Right renal pelvis (tissue), 4 donors: ENCODE results near the gene PLB1. TPM values are rescaled to one million over a fixed set of nuclear protein-coding genes. Genes with fewer than 3 reads are reported as not detected.

ENCODE experiments used
- DNase-seq, 4 donors: peaks; one replicate each; pipeline ENCODE4 v3.0.0-alpha.2; 2013; ENCODE audit warnings: low read depth in 4 of 4, low spot score in 3 of 4, missing footprints in 1 of 4
- polyA plus RNA-seq, 4 donors: library from polyadenylated mRNA; unstranded; fragments of 120-200 nt; gene quantifications; one replicate each; pipeline ENCODE4 v1.2.1, GENCODE V29; 2013; ENCODE audit not compliant: insufficient read length in 4 of 4

PLB1 gene
- polyA plus RNA-seq, 4 donors: 0.65 to 1.3 (median 1.2) TPM

DNA sequence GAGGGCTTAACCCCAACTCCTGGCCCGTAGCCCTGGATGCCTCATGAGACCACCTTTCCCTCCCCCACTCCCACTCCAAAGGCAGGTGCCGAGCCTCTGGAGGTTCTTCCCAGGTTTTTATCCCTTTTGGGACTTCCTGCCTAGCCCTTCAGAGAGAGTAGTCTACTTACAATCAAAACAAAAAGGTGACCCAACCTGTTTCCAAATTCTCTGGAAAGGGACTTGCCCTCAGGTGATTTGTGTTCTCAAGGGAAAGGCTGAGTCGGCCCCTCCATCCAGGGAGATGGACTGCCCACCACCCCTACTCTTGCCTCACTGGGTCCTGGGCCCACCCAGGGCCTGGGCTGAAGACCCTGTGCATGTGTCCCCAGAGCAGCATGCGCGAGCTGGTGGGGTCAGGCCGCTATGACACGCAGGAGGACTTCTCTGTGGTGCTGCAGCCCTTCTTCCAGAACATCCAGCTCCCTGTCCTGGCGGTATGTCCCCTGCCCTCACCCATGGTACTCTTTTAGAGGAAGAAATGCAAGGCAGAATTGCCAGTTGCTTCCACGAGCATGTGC is 108.5 kb downstream of the PLB1 start:
- DNase-seq: no peak

DNA sequence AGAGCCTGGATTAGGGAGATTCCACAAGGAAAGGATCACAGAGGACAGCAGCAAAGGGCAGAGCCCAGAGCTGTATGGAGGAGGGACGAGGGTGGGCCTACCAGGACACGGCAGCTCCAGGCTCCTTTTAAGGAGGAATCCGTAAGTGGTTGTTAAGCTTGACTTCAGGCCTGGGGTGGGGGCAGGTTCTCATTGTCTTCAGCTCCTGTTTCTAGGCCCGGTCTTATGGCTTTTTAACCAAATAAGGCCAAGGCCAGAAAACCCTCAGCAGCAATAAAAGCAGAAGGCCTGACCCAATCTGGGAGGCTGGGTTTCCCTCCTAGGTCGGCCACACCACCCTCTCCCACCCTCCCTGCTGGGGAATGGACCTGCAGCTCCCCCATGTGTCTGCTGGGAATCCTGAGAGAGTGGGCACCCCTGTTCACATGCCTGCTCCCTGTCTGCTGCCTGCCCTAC is 111.2 kb downstream of the PLB1 start:
- DNase-seq: no peak

DNA sequence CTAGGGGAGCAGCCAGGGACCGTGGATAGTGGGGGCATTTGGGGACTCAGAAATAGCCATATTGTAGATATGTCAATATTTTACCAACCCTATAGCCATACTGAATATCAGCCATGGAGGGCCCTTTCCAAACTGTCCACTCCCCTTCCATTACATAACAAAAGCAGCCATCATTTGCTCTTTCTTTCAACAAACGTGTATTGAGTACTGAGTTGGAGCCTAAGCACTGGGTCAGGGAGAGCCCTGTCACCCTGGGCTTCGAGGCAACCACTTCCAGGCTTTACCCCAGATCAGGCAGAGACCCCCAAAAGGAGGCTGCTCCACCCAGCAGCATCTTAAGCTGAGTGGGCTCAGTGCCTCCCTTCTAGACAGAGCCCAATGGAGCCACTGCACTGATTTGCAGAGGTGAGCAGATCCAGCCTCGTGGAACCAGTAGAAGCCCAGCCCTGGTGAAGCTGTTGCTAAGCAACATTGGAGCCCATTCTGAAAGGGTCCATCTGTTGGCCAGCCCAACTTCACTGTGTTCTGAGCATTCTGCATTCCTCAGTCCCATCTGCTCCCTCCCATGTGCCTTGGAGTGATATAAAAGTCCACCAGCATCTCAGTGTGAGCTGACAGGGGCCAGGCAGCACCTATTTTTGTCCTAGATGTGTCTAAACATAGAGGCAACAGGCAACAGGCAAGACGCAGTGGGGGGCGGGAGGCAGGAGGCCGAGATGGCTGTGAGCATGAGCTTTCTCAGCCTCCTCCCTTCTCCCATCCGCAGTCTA is 112.1 kb downstream of the PLB1 start:
- DNase-seq: no peak

DNA sequence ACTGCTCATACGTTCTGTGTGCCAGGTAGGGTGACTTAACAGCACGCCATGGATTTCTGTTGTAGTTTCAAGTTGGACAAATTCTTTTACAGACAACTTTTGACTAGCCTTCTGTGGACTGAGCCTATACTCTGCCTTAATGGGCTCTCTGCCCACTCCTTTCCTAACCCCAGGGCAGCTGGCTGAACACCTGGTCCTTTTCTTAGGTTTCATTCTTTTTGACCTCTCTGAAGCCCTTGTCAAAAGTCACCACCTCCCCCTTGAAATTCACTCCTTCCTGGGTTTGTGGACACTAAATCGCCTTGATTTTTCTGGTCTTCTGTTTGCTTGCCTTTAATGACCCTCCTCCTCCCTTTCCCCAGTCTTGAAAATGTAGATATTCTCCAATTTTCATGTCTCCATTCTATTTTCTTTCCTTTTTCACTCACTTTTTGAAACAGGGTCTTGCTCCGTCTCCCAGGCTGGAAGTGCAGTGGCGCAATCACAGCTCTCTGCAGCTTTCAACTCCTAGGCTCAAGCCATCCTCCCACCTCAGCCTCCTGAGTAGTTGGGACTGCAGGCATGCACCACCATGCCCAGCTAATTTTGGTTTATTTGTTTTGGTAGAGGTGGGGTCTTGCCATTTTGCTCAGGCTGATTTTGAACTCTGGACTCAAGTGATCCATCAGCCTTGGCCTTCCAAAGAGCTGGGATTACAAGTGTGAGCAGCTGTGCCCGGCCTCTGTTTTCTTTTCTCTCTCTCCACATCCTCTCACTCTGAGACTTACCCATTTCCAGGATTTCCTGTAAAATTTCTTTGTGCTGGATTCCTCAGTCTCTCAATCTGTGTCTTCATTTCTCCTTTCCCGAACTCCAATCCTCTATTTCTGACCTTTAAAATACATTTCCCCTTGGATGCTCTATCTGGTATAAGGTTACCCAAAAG is 112.9 kb downstream of the PLB1 start:
- DNase-seq: no peak

DNA sequence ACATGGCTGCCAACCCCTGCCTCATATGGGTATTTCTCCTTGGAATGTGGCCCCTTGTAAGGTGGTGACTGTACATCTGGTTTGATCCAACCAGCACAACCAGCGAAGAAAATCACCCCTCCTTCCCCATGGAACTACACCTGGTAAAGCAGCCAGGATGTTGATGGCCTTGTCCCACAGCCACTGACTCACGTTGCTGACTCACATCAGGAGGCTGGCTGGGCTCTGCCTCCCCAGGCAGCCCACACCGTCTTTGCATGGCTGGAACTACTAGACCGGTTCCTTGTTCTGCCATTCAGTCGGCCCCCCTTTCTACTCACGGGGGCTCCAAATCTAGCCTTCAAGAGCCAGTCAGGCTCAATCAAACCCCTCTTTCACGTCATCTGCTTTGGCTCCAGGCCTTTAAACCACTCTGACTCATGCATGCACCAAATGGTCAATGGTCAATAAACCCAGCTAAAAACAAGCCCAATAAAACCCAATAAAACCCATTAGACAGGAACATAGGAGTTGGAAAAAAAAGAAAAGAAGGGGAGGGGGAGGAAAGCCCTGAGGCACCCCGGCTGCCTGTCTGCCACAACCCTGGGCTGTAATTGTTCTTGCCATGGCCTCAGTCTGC is 114.8 kb downstream of the PLB1 start:
- no peak for DNase-seq

DNA sequence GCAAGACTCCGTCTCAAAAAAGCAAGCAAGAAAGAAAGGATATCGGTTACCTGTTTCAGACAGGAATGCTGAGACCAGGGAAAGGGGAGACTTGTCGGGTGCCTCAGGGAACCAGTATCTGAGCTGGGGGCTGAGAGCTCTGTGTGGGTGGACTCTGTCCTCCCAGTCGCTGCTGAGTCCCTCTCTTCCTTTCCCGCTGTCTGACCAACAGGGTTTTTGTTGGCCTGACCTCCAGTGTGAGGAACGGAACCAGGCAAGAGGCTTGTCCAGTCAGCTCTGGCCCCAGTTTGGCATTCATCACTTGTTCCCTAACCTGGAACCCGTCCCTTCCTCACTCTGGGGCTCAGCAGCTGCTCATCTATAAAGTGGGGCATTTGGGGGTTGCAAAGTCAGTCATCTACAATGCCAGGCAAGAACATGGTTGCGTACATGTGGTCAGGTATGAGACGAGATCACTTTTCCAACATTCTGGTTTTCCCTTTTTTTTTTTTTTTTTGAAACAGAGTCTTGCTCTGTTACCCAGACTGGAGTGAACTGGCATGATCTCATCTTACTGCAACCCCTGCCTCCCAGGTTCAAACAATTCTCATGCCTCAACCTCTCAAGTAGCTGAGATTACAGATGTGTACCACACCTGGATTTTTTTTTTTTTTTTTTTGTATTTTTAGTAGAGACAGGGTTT is 116.4 kb downstream of the PLB1 start:
- DNase-seq: no peak

DNA sequence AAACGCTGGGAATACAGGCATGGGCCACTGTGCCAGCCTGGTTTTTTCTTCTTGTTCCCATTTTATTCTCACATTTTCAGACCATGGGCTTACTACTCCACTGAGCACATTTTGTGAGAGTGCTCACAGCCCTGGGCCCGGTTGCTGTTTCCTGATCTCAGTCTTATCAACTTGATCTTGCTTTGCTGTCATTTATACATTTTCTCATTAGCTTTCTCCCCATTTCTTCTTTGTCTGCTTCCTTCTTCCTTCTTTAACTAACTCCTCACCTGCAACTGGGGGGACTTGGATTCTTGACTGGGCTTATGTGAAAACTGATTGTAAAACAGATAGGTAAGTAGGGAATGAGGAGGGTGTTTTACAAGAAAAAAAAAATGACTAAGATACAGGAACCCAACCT is 117.3 kb downstream of the PLB1 start:
- DNase-seq: no peak

DNA sequence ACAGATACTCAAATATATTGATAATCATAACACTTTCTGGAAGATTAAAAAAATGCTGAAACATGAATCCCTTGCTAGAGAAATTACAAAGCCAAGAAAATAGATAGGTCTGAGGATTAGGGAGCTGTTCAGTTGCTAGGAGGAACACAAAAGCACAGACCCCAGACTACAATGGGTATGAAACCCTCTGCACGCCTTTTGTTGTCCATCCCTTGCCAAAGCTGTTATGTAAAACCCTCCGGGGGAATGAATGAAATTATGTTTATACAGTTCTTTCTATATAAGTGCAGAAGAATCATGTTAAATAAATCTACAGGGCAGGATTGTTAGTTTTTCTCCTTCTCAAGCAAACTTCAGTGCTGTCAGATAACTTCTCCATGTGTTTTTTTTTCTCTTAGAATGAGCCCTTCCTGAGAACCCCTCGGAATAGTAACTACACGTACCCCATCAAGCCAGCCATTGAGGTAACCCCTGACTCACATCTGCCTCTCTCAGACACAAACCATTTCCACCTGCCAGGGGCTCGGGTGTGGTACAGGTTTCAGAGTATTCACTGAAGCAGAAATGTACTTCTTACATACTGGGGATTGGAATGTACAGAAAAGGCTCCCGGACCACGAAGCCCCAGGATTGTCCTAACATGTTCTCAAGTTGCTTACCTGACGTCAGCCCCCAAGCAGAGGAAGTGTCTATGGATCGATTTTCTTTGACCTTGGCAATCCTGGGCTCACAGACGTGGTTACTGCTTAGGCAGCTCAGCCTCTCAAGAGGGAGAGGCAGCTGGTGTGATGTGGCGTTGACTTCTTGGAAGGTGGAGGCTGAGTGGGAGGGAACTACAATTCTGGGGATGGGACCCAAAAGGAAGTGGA is 118.0 kb downstream of the PLB1 start:
- no peak for DNase-seq

DNA sequence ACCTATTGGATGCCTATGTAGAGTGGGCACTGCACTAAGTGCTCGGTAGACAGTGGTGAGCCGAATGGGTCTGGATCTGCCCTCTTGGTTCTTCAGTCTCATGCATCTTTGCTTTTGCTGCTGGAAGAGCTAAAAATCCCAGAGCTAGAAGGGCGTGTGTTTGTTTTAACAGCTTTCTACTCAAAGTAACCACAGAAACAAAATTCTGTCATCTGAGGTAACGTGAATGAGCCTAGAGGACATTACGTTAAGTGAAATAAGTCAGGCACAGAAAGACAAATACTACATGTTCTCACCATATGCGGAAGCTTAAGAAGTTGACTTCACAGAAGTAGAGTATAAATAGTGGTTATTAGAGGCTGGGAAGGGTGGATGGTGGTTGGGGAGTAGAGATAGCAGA is 119.8 kb downstream of the PLB1 start:
- DNase-seq: no peak

DNA sequence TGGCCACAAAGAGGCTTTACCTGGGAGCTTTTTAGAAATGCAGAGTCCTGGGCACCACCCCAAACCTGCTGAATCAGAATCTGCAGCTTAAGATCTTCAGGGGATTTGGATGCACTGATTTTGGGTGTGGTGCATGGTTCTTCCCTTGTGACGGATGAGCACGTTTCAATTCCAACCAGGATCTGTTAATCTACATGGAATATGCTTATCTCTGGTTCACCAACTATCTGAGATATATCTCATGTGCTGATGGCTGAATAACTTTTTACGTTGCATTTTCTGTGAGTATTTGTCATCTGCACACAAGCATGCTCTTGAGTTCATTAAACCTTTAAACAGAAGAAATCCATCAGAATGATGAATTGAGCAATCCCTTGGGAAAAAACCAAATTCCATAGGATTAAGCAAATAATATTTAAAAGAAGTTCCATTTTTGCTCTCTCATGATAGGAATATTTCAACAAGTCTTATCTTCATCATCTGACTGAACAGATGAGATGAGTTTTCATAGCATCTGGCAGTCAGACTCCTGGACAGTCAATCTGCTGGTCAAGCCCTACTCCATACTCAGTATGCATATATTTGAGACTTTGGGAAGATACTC is 120.6 kb downstream of the PLB1 start:
- no peak for DNase-seq

DNA sequence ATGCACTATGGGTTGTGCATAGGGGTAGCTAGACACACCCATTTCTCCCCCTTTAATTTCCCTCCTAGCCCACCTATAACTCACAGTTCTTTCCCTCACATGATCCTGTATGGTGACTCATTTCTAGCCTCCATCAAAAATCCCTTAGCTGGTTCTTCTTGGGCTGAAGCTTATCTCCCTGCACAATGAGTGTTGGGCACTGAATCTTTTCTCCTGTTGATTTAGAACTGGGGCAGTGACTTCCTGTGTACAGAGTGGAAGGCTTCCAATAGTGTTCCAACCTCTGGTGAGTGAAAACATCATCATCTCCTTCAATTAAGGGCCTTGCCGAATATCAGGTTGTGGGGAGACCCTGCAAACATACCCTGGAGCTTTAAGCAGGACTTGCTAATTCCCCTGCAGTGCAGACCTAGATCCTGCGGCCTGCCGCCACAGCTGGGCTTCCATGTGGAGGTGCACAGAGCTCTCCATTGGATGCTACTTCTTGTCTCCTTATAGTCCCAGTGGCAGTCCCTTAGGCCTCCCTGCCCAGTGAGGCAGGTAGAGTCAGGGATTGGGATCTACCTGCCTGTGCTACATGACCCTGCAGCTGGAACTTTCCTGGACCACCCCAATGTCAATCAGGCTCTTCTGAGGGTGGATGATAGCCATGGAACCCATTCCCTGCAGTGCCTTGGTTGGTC is 121.8 kb downstream of the PLB1 start:
- DNase-seq: no peak

DNA sequence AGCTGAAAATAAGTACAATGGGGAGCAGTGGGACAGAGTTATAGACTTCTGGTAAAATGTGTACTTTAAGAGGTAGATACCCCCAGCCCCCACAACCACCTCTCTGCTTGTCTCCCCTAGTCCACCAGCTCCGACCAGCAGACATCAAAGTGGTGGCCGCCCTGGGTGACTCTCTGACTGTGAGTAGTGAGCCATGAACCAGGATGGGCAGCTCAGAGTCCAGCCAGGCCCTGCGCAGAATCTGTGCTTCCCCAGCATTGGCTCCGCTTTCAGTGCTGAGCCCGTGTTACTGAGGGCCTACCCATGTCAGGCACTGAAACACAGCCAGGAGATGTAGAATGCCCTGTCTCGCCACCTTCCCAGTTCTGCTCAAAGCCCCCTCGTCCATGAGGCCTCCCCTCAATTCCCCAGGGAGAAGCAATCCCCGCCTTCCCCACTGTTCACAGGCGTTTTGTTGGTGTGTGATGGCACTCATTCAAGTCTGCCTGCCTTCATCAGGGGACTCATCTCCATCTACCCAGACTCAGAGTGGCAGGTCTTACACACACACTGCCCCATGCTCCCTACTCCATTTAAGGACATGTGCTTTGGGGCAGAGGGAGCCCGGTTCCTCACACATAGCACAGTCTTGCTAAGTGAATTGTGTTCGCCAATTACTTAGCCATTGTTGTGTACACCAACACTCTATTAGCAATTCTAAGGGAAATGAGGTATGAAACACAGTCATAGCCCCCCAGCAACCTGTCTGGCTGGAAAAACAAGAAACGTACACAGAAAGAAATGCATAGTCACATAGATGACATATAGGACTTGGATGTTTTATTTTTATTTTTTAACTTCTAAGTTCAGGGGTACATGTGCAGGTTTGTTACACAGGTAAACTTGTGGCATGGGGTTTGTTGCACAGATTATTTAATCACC is 122.6 kb downstream of the PLB1 start:
- DNase-seq: no peak

DNA sequence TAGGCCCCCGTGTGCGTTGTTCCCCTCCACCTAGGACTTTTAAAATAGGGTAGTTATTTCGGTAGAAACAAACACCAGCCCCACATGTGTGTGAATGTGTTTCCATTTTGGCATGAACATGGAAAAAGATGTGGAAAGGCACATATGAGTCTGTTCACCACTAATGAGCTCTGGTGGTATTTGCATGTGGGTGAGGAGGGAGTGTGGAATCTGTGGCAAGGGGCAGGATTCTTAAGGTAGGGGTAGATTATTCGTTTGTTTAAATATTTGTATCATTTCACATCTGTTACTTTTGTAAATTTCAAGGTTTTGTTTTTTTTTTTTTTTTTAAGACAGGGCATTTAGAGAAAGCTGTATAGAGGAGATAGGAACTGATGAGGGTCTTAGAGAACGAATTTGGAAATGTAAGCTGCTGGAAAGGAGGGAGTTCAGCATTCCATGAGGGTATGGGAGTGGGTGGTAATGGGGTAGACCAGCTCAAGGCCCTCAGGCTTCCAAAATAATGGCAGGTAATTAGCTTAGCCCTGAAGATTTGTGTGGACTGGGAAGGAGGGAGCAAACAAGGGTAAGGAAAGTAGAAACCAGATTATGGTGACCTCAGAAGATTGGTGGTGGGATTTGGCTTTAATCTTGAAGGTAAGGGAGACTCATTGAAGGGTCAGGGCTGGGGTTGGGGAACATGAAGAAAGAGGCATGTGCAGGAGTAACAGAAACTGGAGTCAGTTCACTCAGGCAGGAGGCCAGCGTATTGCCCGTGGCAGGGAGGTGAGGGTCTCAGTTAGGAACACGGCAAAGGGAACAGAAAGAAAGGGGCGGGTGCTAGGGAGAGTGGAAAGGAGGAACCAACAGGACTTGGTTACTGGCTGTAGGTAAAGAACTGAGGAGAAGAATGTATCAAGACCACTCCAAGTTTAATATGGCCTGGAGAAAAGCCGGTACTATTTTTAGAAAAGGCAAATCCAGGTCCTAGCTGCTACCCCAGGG is 123.6 kb downstream of the PLB1 start:
- no peak for DNase-seq

DNA sequence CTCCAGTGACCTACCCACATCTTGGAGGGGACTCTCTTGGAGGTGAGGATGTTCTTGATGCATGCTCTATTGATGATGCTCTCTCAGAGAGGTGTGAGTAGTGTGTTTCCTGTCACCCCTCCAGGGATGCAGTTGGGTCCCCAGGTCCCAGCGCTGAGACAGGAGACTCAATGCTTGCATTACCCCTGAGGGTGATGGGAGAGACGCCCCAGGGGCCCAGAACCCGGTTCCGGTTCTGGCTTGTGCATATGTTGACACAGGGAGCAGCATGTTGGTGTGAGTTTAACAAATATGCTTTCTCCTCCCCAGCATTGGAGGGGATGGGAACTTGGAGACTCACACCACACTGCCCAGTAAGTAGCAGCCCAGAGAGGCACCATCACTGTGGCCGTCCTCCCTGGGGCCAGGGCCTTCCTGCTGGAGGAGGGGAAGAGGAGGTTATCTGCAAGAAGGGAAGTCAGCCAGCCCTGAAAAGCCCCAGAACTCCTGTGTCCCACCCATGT is 124.5 kb downstream of the PLB1 start:
- DNase-seq: no peak

DNA sequence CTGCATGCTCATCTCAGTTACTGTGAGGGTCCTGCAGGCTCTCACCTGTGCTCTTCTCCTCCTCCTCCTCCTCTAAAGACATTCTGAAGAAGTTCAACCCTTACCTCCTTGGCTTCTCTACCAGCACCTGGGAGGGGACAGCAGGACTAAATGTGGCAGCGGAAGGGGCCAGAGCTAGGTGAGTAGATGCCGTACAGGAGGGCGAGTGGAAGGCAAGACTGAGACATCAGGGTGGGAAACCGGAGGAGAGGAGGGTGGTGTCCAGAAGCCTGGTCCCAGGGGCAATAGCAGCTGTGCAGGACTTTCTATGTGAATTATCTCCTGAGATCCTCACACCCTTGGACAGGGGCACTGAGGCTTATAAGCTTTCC is 124.9 kb downstream of the PLB1 start:
- DNase-seq: no peak
